GM04504 (cell line): Measurements from ENCODE around the gene RPL7A.

Source experiments
- DNase-seq: peaks from one replicate; pipeline ENCODE4 v3.0.0-alpha.2; 2012; ENCODE audit warnings: low read depth

RPL7A gene

GRCh38 chr9:133347515-133347984, 468 bp upstream of the RPL7A start:
- DNase-seq, result no peak

- no peak for DNase-seq
Measured at GRCh38 chr9:133348718-133349573, 928 bp downstream of the RPL7A start.

GRCh38 chr9:133349965-133350616, 2.1 kb downstream of the RPL7A start:
- no peak for DNase-seq

- no peak for DNase-seq
Measured at GRCh38 chr9:133351526-133351907, 3.5 kb downstream of the RPL7A start.

- no peak for DNase-seq
Measured at GRCh38 chr9:133351908-133352634, 4.1 kb downstream of the RPL7A start.

- no peak for DNase-seq
Measured at GRCh38 chr9:133352635-133353340, 4.8 kb downstream of the RPL7A start.

- no peak for DNase-seq
Measured at GRCh38 chr9:133353548-133353947, 5.5 kb downstream of the RPL7A start.

GRCh38 chr9:133354766-133355165, 6.7 kb downstream of the RPL7A start:
- no peak for DNase-seq

- DNase-seq, result no peak
Measured at GRCh38 chr9:133355881-133356357, 7.9 kb downstream of the RPL7A start.

GRCh38 chr9:133356391-133357091, 8.5 kb downstream of the RPL7A start, which contains the start of the genes SURF1 and SURF2:
TSS of gene SURF1 (minus strand) at chr9:133356487. CDS start at chr9:133356453, 34 bp downstream.
TSS of gene SURF2 (plus strand) at chr9:133356550. CDS start at chr9:133356593, 43 bp downstream.
- peak; percentile 49 for DNase-seq

GRCh38 chr9:133357656-133358055, 9.6 kb downstream of the RPL7A start:
- no peak for DNase-seq

- no peak for DNase-seq
Measured at GRCh38 chr9:133359399-133360175, 11.6 kb downstream of the RPL7A start.

GRCh38 chr9:133360400-133361393, 12.7 kb downstream of the RPL7A start:
- DNase-seq, result no peak

GRCh38 chr9:133361507-133362092, 13.6 kb downstream of the RPL7A start:
- no peak for DNase-seq

GRCh38 chr9:133362359-133363044, 14.5 kb downstream of the RPL7A start:
- no peak for DNase-seq

- DNase-seq, result no peak
Measured at GRCh38 chr9:133366435-133366834, 18.4 kb downstream of the RPL7A start.

GRCh38 chr9:133367221-133367620, 19.2 kb downstream of the RPL7A start:
- DNase-seq, result no peak

- DNase-seq, result no peak
Measured at GRCh38 chr9:133367778-133368177, 19.8 kb downstream of the RPL7A start.
